Transverse colon (tissue), 3 donors: ENCODE measurements around the gene ZNF217.

Experiments
- CTCF ChIP-seq, 5 experiments: fragments of 200-600 bp in 3 of 5; fragments of 450-650 bp in 2 of 5; sonication (generic) in 3 of 5; IDR thresholded peaks; 1 replicate in 2 of 5; 2 replicates in 3 of 5; pipeline ENCODE4 v1.5.1; 2016 to 2017; ENCODE audit warnings: antibody characterized with exemption in 5 of 5, inconsistent platforms in 3 of 5, mild to moderate bottlenecking in 2 of 5, moderate library complexity in 1 of 5
- EP300 ChIP-seq: sonication (generic); formaldehyde crosslinking; IDR thresholded peaks from one replicate; pipeline ENCODE4 v1.6.1; 2017; ENCODE audit warnings: antibody characterized with exemption, low read depth
- POLR2A ChIP-seq: fragments of 450-650 bp; IDR thresholded peaks from one replicate; pipeline ENCODE4 v1.6.1; 2016; ENCODE audit warnings: antibody characterized with exemption, mild to moderate bottlenecking, moderate library complexity

- TF ChIP-seq CTCF (IDR thresholded peaks at IDR 0.05) (no peak), POLR2A (no peak), EP300 (no peak)
Measured at GRCh38 chr20:53555816-53556215, 37.8 kb downstream of the ZNF217 start.
